A172 (cell line): Measurements from ENCODE around the gene VAT1. TPM values are rescaled to one million over a fixed set of nuclear protein-coding genes. Genes with fewer than 3 reads are reported as not detected.

ENCODE experiments used
- DNase-seq: peaks from one replicate; pipeline ENCODE4 v3.0.0-alpha.2; 2015; ENCODE audit warnings: low spot score
- total RNA-seq: library from RNA; depleted of rRNA; stranded (reverse); fragments of >200 nt; shearing (Covaris generic); gene quantifications from 2 replicates; pipeline ENCODE4 v1.2.3, GENCODE V29; 2014

Gene VAT1
- total RNA-seq, 1 experiment from 2014 or later, result 362 TPM

DNA sequence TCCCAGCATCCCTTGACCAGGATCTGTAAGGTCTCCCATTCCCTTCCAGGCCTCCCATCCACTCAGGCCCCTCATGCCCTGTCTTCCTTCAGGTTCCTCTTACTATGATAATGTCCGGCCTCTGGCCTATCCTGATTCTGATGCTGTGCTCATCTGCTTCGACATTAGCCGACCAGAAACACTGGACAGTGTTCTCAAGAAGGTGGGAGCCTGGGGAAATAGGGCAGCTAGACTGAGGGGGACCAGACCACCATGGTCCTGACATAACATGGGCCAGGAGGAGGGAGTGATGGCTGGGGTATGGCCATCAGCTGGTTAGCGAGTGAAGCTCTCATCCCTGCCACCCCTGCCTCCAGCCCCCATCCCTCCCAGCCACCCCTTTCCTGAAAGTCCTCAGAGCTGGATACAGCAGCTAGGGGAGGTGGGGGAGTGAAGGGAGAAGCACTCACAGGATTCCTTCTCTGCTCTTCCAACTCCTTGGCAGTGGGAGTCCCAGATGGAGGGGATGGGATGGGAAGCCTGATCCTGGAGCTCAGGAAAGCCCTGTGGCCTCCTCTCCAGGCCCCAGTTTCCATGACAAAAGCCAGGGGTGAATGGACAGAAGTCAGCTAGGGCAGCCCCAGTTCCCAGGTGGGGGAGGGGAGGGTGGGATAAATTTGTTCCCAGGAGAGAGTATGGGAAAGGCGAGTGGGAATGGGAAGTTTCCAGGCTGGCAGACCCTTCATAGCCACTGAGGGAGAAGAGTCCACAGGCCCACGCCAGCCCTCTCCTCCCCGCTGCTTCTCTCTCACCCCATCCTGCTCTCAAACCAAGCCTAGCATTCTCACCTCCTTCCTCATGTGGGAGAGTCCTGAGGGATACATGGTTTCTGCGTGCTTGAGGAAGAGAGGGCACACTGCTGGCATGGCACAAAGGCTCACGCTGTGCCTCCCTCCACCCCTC, 5.2 kb upstream of the VAT1 start:
- DNase-seq, result no peak

GRCh38 chr17:43026595-43026994, 4.4 kb upstream of the VAT1 start:
- DNase-seq, result no peak

- no peak for DNase-seq
Observed at GRCh38 chr17:43025766-43026537, 3.8 kb upstream of the VAT1 start.

GRCh38 chr17:43025290-43025657, 3.1 kb upstream of the VAT1 start:
- DNase-seq, result no peak

- peak; percentile 59 for DNase-seq
Observed at GRCh38 chr17:43024407-43025289, 2.5 kb upstream of the VAT1 start, which contains the start of gene RND2. Gene RND2 (plus strand): TSS chr17:43025231. CDS start chr17:43025348, 117 bp downstream.

DNA sequence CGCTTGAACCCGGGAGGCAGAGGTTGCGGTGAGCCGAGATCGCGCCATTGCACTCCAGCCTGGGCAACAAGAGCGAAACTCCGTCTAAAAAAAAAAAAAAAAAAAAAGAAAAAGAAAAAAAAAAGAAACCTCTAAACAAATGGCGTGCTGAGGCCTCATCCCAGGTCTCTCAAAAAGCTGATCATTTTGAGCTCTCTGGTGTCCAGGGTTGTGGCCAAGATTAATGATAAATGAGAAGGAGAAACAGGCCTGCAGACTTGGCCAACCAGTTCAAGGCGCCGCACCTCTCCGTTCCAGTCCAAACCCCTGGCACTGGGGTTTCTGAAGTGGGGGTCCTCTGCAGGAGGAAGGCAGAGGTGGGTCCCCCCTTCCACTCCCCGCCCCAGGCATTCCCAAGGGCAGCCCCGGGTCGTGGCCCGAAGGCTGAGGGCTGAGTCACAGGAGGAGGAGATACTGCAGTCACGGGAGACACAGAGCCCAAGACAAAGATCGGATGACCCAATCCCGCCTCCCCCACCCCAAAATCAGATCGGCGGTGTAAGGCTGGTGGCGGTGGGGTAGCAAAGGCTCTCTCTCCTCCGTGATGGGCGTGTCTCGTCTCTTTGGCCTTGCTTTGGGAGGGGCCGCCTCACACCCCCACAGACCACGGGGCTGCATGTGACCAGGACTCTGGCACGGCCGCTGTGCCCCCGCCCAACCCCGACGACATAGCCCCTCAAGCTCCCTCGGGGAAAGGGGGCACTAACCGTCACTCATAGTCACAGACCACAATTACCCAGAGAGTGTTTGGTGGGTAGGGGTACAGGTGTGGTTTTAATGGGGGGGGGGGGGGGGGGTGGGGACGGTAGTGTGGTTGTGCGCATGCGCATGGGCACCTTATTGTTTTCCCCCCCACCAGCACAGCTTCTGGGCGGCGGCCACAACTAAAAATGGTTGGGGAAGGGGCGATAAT, 1.1 kb downstream of the VAT1 start:
- DNase-seq, result peak; percentile 92

DNA sequence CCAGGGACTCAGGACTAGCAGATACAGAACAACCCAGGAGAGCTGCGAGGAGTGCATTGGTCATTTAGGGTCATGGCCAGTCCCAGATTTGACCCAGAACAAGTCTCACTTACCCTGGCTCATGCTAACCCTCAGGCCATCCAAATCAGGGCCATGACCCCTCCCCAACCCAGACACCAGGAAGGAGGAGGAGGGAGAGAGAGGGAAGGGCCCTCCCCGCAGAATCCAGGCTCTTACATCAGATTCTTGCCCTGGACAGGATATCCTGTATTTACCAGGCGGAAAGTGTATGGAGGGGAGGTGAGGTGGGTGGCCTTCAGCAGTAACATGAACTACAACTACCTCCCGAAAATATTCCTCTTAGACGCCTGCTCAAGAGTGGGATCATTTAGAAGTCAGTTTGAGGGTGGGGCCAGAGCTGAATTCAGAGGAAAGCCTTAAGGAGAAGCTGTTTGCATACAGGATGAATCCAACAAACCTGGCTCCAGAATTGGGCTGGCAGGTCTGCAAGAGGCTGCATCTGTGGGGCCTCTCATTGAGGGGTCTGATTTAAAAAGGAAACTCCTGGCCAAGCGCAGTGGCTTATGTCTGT, 2.1 kb downstream of the VAT1 start:
- DNase-seq, result no peak

- no peak for DNase-seq
Observed at GRCh38 chr17:43019418-43019817, 2.8 kb downstream of the VAT1 start.

DNA sequence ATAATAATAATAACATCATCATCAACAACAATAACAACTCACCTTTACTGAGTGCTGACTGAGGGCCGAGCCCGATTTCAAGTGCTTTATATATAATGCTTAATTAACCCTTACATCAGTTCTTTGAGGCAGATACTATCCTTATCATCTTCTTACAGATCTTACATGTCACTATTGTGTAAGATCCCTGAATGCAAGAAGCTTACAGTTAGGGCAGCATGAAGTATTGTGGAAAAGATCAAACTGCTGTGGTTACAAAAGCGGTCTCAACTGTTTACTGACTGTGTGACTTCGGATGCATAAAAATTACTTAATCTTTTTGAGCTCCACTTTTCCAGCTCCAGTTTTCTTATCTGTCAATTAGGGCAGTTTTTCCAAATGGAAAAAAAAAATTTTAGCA, 3.3 kb downstream of the VAT1 start:
- DNase-seq, result no peak

DNA sequence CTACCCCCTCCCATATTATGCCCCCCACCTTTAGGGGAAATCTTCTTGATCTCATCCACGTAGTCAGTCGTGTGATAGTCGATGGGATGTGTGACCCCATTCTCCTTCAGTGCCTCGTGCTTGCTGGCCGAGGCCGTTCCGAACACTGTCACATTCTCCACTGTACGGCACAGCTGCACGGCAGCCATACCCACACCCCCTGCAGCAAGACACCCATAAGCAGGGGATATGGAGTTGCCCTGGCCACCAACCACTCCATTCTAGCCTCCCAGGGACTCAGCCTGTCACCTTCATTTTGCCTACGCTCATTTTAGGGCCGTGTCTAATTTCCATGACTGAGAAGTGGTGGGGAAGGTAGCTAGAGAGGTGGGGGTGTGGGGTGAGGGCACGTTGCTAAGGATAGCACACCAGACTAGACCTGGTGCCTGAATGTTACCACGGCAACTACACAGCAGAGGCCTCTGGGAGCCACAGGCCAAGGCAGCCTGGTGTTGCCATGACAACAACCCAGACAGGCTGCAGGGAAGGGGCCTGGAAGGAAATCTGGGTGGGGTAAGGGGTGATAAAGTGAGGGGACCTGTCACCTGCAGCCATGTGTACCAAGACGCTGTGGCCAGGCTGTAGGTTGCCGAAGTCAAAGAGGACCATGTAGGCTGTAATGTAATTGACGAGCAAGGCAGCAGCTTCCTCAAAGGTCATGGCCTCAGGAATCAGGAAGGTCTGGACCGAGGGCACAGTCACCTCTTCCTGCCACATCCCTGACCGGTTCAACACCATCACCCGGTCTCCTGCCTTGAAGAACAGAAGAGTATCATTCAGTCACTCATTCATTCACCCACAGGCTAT, 4.0 kb downstream of the VAT1 start:
- DNase-seq, result no peak

GRCh38 chr17:43016216-43016615, 6.0 kb downstream of the VAT1 start:
- no peak for DNase-seq

GRCh38 chr17:43015579-43015978, 6.6 kb downstream of the VAT1 start:
- DNase-seq, result peak; percentile 48

DNA sequence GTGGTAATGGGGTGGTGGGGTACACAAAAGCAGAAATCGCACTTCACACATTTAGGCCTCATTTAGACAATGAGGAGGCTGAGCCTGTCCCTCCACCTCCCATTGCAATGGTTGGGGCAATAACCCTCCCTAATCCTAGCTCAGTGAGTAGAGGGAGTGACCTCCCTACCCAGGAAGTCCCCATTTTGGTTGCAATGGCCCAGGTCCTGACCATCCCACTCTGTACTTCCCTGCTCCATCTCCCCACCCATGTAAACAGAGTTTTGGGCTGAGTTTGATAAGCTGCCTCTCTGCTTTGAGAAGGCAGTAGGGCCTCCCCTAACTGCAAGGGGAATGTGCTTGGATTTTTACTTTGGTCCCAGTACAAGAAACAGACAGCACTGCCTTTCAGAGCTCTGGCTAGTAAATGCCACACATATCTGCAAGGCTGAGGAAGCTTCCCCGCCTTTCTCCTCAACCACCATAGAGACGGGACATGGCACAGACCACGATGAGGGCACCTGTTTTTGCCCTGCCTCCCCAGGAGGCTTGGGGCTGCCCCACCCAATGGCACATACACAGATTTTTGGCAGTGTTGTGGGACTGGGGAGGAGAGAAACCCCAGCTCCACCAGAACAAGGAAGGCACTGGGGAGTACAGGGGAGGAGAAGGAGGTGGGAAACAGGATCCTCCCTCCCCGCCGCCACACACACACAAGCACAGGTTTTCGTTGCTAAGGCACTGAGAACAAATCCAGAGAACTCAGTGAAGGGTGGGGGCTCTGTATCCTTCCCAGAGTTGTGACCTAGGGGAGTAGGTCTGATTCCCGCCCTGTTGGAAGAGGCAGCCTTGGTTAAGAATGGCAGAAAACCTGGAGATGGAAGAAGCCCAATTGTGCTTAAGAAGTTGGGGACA, 7.3 kb downstream of the VAT1 start:
- no peak for DNase-seq

DNA sequence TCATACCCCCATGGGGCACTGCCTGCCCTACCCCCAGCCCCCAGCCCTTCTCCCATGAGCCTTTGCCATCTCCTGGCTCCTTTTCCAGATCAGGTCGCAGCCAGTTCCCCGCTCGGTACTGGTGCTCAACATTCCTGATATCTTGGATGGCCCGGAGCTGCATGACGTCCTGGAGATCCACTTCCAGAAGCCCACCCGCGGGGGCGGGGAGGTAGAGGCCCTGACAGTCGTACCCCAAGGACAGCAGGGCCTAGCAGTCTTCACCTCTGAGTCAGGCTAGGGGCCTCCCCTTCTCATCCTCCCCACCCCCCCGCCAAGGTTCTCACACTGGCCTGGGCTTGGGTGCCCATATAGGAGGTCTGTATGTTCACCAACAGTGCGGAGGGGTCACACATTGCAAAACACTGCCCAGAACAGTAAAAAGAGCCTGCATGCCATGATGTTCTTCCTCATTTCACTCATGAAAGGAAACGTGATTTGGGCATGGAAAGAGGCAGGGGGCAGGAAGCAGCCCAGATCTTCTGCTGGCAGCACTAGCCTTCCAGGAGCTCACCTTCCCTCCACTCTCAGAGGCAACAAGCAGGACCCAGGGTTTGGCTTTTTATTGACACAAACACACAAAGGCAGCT, 8.1 kb downstream of the VAT1 start:
- DNase-seq, result no peak

DNA sequence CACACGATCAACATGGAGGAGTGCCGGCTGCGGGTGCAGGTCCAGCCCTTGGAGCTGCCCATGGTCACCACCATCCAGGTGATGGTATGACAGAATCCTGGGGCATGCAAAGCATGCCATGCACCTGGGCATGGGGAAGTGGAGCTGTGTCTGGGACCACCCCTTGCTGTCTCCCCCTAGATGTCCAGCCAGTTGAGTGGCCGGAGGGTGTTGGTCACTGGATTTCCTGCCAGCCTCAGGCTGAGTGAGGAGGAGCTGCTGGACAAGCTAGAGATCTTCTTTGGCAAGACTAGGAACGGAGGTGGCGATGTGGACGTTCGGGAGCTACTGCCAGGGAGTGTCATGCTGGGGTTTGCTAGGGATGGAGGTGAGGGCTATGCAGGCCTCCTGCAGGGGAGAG, 8.9 kb downstream of the VAT1 start:
- no peak for DNase-seq

DNA sequence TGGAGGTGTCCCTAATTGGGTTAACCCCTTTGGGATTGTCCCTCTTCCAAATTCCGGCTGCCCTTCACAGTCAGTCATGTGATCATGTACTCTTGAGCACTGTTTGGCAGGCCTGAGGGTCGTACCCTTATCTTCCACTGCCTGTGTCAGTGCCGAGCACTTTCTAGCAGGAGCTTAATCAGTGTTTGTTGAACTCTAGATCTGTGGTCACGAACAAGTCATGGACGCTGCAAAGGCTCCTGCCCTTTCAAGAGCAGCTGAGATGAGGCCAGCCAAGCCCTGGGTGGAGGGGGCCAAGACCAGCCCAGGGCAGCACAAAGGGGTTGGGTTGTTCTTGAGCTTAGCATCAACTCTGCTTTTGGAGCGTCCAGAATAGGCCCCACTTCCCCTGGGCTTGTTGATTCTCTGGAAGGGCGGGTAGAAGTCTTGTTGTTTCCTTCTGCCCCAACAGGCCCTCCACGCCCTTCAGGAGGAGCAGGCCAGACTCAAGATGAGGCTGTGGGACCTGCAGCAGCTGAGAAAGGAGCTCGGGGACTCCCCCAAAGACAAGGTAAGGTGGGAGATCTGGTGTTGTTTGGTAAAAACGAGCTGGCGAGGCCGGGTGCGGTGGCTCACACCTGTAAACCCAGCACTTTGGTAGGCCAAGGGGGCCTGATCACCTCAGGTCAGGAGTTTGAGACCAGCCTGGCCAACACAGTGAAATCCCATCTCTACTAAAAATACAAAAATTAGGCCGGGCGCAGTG, 10.3 kb downstream of the VAT1 start:
- no peak for DNase-seq

DNA sequence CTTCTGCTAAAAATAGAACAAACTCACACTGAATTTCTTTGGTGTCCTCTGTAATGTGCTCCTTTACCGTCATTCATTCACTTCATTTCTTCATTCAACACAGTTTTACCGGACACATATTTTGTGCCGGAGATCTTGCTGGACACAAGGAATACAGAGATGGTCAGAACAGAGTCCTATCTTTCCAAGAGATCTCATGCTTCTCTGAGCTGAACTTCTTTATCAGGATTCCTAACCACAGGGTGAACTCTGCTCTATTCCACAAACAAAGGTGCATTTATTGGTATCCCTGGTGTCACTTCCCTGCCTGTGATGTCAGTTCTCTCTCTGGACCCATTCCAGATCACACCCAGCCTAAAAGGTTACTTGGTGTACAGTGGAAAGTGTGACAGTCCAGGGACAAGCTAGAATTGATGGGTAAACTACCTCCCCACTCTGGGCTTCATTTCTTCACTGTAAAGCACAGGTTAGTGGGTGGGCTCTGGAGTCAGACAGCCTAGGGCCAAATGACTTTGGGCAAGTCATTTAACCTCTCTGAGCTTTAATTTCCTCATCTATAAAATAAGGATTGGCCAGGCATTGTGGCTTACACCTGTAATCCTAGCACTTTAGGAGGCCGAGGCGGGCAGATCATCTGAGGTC, 11.4 kb downstream of the VAT1 start:
- peak; percentile 79 for DNase-seq
